GM12878 (cell line): ENCODE results near the gene LAMA2. TPM values are rescaled to one million over a fixed set of nuclear protein-coding genes. Genes with fewer than 3 reads are reported as not detected.

Source experiments
- ATAC-seq: fragments of 200-7000 bp; cut with Tn5 transposase; 3 replicates; pipeline ENCODE4 v1.9.1; 2020; ENCODE audit warnings: mild to moderate bottlenecking, moderate library complexity
- BruUV-seq: library from RNA; stranded (reverse); fragments of 400-500 nt; replicated peaks from 2 replicates; lab custom pipeline; 2021; lab: Mats Ljungman, UMichigan
- CTCF ChIA-PET: fragments of 300-600 bp; sonication (Branson Sonifier 250); formaldehyde crosslinking; extraction: SDS; loops from one replicate; lab custom pipeline; 2021; ENCODE audit warnings: inconsistent platforms; lab: Yijun Ruan, JAX
- POLR2A ChIA-PET: fragments of 350-600 bp; formaldehyde crosslinking; extraction: SDS; loops from one replicate; lab custom pipeline; 2021; ENCODE audit warnings: inconsistent platforms; lab: Charles Lee
- RAD21 ChIA-PET: fragments of 300-600 bp; sonication (Branson Sonifier 250); formaldehyde crosslinking; loops from one replicate; lab custom pipeline; 2023; ENCODE audit warnings: antibody characterized with exemption; ENCODE audit not compliant: unreplicated experiment; lab: Charles Lee
- SMC1A ChIA-PET: fragments of 300-600 bp; sonication (Branson Sonifier 250); formaldehyde crosslinking; loops from one replicate; lab custom pipeline; 2023; ENCODE audit not compliant: unreplicated experiment, uncharacterized antibody; lab: Charles Lee
- DNase-seq: peaks from one replicate; pipeline ENCODE4 v3.0.0-alpha.2; 2011; ENCODE audit warnings: low read depth, low spot score
- FAIRE-seq: peaks from 3 replicates; lab custom pipeline; 2011; peaks lifted over from hg19 to GRCh38; lab: Jason Lieb, UNC
- H2AFZ ChIP-seq: 2 replicates; pipeline ENCODE4 v1.6.0; 2011; ENCODE audit warnings: low read depth, low read length, control low read depth; ENCODE audit not compliant: control insufficient read depth
- H3K27ac ChIP-seq: 2 replicates; pipeline ENCODE4 v1.5.1; 2011; ENCODE audit warnings: control low read depth; ENCODE audit not compliant: control insufficient read depth, insufficient read depth
- H3K27me3 ChIP-seq, 2 experiments: replicated peaks in 1 of 2; 2 replicates each; pipeline versions ENCODE4 v1.6.0 to v1.6.1; 2011; ENCODE audit warnings: low read length in 1 of 2; ENCODE audit not compliant: control insufficient read depth in 2 of 2, insufficient read depth in 2 of 2
- H3K36me3 ChIP-seq, 2 experiments: 2 replicates each; pipeline ENCODE4 v1.5.1; 2011; ENCODE audit warnings: low read length in 1 of 2; ENCODE audit not compliant: control insufficient read depth in 2 of 2, insufficient read depth in 2 of 2
- H3K4me1 ChIP-seq: 2 replicates; pipeline ENCODE4 v1.6.1; 2011; ENCODE audit warnings: mild to moderate bottlenecking, low read length, moderate library complexity, mixed read lengths; ENCODE audit not compliant: control insufficient read depth, insufficient read depth
- H3K4me2 ChIP-seq: 2 replicates; pipeline ENCODE4 v1.6.0; 2011; ENCODE audit warnings: control low read depth; ENCODE audit not compliant: control insufficient read depth, insufficient read depth
- H3K4me3 ChIP-seq: fragments of 200-600 bp; sonication (generic); 2 replicates; pipeline ENCODE4 v1.5.1; 2016
- H3K79me2 ChIP-seq: 2 replicates; pipeline ENCODE4 v1.6.0; 2011; ENCODE audit warnings: low read length; ENCODE audit not compliant: control insufficient read depth, insufficient read depth
- H3K9ac ChIP-seq: 2 replicates; pipeline ENCODE4 v1.8.0; 2011; ENCODE audit warnings: low read length, control low read depth, mixed read lengths; ENCODE audit not compliant: control insufficient read depth, insufficient read depth
- H3K9me3 ChIP-seq: replicated peaks from 3 replicates; pipeline ENCODE4 v1.5.1; 2011; ENCODE audit warnings: mild to moderate bottlenecking, low read length; ENCODE audit not compliant: control insufficient read depth, insufficient read depth
- H4K20me1 ChIP-seq: 2 replicates; pipeline ENCODE4 v1.6.0; 2011; ENCODE audit not compliant: control insufficient read depth, insufficient read depth
- HDGF ChIP-seq: fragments of 450-650 bp; IDR thresholded peaks from 2 replicates; pipeline ENCODE4 v1.6.1; 2016; ENCODE audit warnings: antibody characterized with exemption
- IKZF2 ChIP-seq, 2 experiments: fragments of 450-650 bp; IDR thresholded peaks; 2 replicates each; pipeline ENCODE4 v1.6.1; 2017; ENCODE audit warnings: mild to moderate bottlenecking in 2 of 2, moderate library complexity in 2 of 2
- SIX5 ChIP-seq: IDR thresholded peaks from 2 replicates; pipeline ENCODE4 v1.6.1; 2011; ENCODE audit warnings: mild to moderate bottlenecking, low read depth, low read length, moderate library complexity; ENCODE audit not compliant: severe bottlenecking
- ZSCAN29 ChIP-seq: fragments of 450-650 bp; IDR thresholded peaks from 2 replicates; pipeline ENCODE4 v1.6.1; 2017; ENCODE audit warnings: mild to moderate bottlenecking, moderate library complexity
- WGBS: methylation state at CpG from one replicate; pipeline ENCODE4 v1.1.6; 2016; ENCODE audit warnings: low lambda C conversion rate; ENCODE audit not compliant: insufficient replicate concordance, insufficient coverage; ENCODE audit errors: missing lambda C conversion rate; 5-methylcytosine and 5-hydroxymethylcytosine counted together
- in situ Hi-C: fragments of 300-500 bp; cut with MboI; formaldehyde crosslinking; loops from 9 replicates; pipeline ENCODE4 v1.14.3; 2018; ENCODE audit warnings: mixed read lengths
- intact Hi-C: fragments of 100-400 bp; cut with micrococcal nuclease; formaldehyde crosslinking; loops from one replicate; pipeline ENCODE4 v1.14.2; 2022; ENCODE audit not compliant: unreplicated experiment
- polyA plus RNA-seq, 11 experiments: library from polyadenylated mRNA; depleted of rRNA in 4 of 11; unstranded in 6 of 11; stranded (reverse) in 5 of 11; fragments of >200 nt; fragmentation: Nextera tagmentation in 4 of 11; fragmentation: Illumina TruSeq in 1 of 11; extraction: Ambion mirVana in 4 of 11; extraction: Trizol in 1 of 11; gene quantifications; 1 replicate in 1 of 11; 2 replicates in 10 of 11; pipeline versions ENCODE4 v1.2.1 to v1.2.3, GENCODE V29; 2011 to 2016; ENCODE audit warnings: inconsistent platforms in 2 of 11, missing spikeins in 2 of 11, low read depth in 1 of 11
- total RNA-seq, 4 experiments: library from RNA; depleted of rRNA in 3 of 4; stranded (reverse); fragments of >200 nt in 3 of 4; fragmentation: Illumina TruSeq in 1 of 4; extraction: Trizol in 1 of 4; gene quantifications; 2 replicates each; pipeline versions ENCODE4 v1.2.1 to v1.2.3, GENCODE V29; 2013 to 2021

Gene LAMA2
- total and polyA plus RNA-seq, 10 of the 15 experiments (the other 5 are each of a cell fraction or from before 2014, with no cell fraction given): 0.04 to 2.0 (median 0.37) TPM; not detected in 1

- CTCF ChIA-PET: no interaction called here
- Histone ChIP-seq H3K79me2 (no peaks in the 10 kb centered on the region), H2AFZ (no peak overlapping the region), H3K4me3 (no peak overlapping the region), H3K4me1 (no peaks in the 10 kb centered on the region), H4K20me1 (no peaks in the 10 kb centered on the region), H3K27ac (no peak overlapping the region), H3K9me3 (no peaks in the 10 kb centered on the region), H3K27me3 (no peaks in the 10 kb centered on the region), H3K4me2 (no peak overlapping the region), H3K9ac (no peak overlapping the region), H3K36me3 (no peaks in the 10 kb centered on the region)
- in situ Hi-C loops: no loop called here
- RAD21 ChIA-PET: no interaction called here
- FAIRE-seq: no peak
- no peak for ATAC-seq
- BruUV-seq: no TSS peak
- no peak for DNase-seq
- POLR2A ChIA-PET: no interaction called here
- SMC1A ChIA-PET: no interaction called here
- TF ChIP-seq IKZF2 (IDR thresholded peaks at IDR 0.05) (no peak), SIX5 (no peak)
- intact Hi-C loops: no loop called here
- 0% methylated on average over 1 of the region's 1 CpG for WGBS
Measured at GRCh38 chr6:129033180-129033579, 150.2 kb downstream of the LAMA2 start.

- in situ Hi-C loops (no loop called here), intact Hi-C loops (no loop called here)
- RAD21 ChIA-PET: no interaction called here
- WGBS: 2% methylated on average over 2 of the region's 2 CpGs
- H3K4me2 ChIP-seq: no peak overlapping the region
- BruUV-seq: no TSS peak
- no peaks in the 10 kb centered on the region for H3K9me3 ChIP-seq
- SMC1A ChIA-PET: no interaction called here
- no peak for ATAC-seq
- no peaks in the 10 kb centered on the region for H4K20me1 ChIP-seq
- no peak overlapping the region for H3K4me3 ChIP-seq
- no peaks in the 10 kb centered on the region for H3K79me2 ChIP-seq
- H2AFZ ChIP-seq: no peak overlapping the region
- POLR2A ChIA-PET: no interaction called here
- H3K4me1 ChIP-seq: no peaks in the 10 kb centered on the region
- no peaks in the 10 kb centered on the region for H3K36me3 ChIP-seq
- TF ChIP-seq ZSCAN29: no peak
- no peak for TF ChIP-seq HDGF
- H3K27ac ChIP-seq: no peak overlapping the region
- DNase-seq: no peak
- CTCF ChIA-PET: no interaction called here
- no peak for FAIRE-seq
- no peaks in the 10 kb centered on the region for H3K27me3 ChIP-seq
- H3K9ac ChIP-seq: no peak overlapping the region
Measured at GRCh38 chr6:129033581-129033980, 150.6 kb downstream of the LAMA2 start.
